ENCODE measurements around the gene ATG9A. TPM values are rescaled to one million over a fixed set of nuclear protein-coding genes. Genes with fewer than 3 reads are reported as not detected.

The ATG9A gene
- total RNA-seq, 1 experiment from 2014 or later, result 46.4 TPM

DNA sequence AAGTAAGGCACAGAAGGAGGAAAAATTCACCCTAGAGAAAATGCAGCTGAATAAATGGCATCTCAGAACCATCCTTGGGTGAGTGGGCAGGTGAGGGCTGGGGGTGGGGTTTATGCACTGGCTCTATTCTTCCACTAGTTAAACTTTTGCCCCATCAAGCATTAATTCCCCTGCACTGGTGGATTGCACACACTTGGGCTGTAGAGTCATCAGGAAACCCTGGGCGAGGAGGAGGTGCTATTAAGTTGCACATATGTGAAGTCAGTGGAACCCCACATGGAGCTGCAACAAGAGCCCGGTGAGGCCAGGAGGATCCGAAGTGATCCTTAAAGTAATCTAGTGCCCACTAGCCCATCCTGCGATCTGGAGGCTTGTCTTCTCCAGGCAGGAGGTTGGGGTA is 42.9 kb upstream of the ATG9A start:
- no peak overlapping the region for H3K4me2 ChIP-seq (ENCODE audit: insufficient read depth, insufficient read length, low read length)
- H3K14ac ChIP-seq (ENCODE audit: insufficient read depth, low read length), result no peak overlapping the region
- H3K4me1 Mint-ChIP-seq, result peaks cover 15 to 17% of the 10 kb centered on the region in 2 experiments
- H4K5ac ChIP-seq (ENCODE audit: insufficient read length, low read depth, low read length), result no peak overlapping the region
- no peak overlapping the region for H2BK12ac ChIP-seq (ENCODE audit: insufficient read length, low read depth, low read length)
- H3K36me3 Mint-ChIP-seq (ENCODE audit: insufficient read depth in 1 of 3, low read depth in 3 of 3), result no peaks in the 10 kb centered on the region
- H4K8ac ChIP-seq (replicated peaks; ENCODE audit: insufficient read length, low read depth, low read length), result no peak overlapping the region
- H3K27ac ChIP-seq (ENCODE audit: insufficient read length, low read depth, low read length), result no peak overlapping the region
- no peak overlapping the region for H2BK120ac ChIP-seq (ENCODE audit: low read depth, low read length, poor library complexity, severe bottlenecking)
- H2BK15ac ChIP-seq (ENCODE audit: low read depth, low read length), result no peak overlapping the region
- H3K4me1 ChIP-seq (ENCODE audit: insufficient read depth, low read length), result peaks cover 4% of the 10 kb centered on the region; the same call in 1 of the 2 replicates
- no peaks in the 10 kb centered on the region for H3K79me1 ChIP-seq (ENCODE audit: insufficient read depth, low read depth, low read length, poor library complexity, severe bottlenecking)
- H3K27me3 Mint-ChIP-seq (ENCODE audit: low read depth), result peaks cover 31% of the 10 kb centered on the region
- H3K23me2 ChIP-seq (ENCODE audit: insufficient read length, low read depth, low read length, poor library complexity, severe bottlenecking), result no peaks in the 10 kb centered on the region
- H2AFZ ChIP-seq (ENCODE audit: low read length), result no peak overlapping the region
- no peaks in the 10 kb centered on the region for H3K9me3 Mint-ChIP-seq
- H3K23ac ChIP-seq (ENCODE audit: insufficient read length, low read depth, low read length), result no peak overlapping the region
- no peaks in the 10 kb centered on the region for H3K79me2 ChIP-seq (ENCODE audit: insufficient read depth, low read length)
- no peak for DNase-seq
- H4K20me1 ChIP-seq (ENCODE audit: control insufficient read depth, insufficient read depth, insufficient read length), result no peaks in the 10 kb centered on the region
- H2AK5ac ChIP-seq (ENCODE audit: insufficient read length, low read length), result no peak overlapping the region
- H2BK5ac ChIP-seq (ENCODE audit: insufficient read length, low read length), result no peak overlapping the region
- no peak overlapping the region for H4K91ac ChIP-seq (ENCODE audit: insufficient read length, low read depth, low read length)
- no peak overlapping the region for H3K27ac Mint-ChIP-seq
- H3K27me3 ChIP-seq (ENCODE audit: insufficient read depth, low read length), result no peaks in the 10 kb centered on the region
- H3T11ph ChIP-seq (ENCODE audit: low read length), result no peak overlapping the region
- H3K9ac ChIP-seq (ENCODE audit: extremely low read depth, insufficient read length, low read length), result no peak overlapping the region
- TF ChIP-seq, protein P1, sequence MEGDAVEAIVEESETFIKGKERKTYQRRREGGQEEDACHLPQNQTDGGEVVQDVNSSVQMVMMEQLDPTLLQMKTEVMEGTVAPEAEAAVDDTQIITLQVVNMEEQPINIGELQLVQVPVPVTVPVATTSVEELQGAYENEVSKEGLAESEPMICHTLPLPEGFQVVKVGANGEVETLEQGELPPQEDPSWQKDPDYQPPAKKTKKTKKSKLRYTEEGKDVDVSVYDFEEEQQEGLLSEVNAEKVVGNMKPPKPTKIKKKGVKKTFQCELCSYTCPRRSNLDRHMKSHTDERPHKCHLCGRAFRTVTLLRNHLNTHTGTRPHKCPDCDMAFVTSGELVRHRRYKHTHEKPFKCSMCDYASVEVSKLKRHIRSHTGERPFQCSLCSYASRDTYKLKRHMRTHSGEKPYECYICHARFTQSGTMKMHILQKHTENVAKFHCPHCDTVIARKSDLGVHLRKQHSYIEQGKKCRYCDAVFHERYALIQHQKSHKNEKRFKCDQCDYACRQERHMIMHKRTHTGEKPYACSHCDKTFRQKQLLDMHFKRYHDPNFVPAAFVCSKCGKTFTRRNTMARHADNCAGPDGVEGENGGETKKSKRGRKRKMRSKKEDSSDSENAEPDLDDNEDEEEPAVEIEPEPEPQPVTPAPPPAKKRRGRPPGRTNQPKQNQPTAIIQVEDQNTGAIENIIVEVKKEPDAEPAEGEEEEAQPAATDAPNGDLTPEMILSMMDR (conservative IDR thresholded peaks at IDR 0.05), result no peak
- H3K18ac ChIP-seq (ENCODE audit: insufficient read length, low read depth, low read length), result no peak overlapping the region
- H3K4ac ChIP-seq (ENCODE audit: low read depth, low read length), result no peak overlapping the region
- no peaks in the 10 kb centered on the region for H3K9me3 ChIP-seq (ENCODE audit: control insufficient read depth, low read depth, low read length)
- no CpG with 5 or more reads among the region's 4 CpGs for WGBS (ENCODE audit: extremely low coverage, insufficient read length, low lambda C conversion rate)
- H2BK20ac ChIP-seq (ENCODE audit: low read depth, low read length, poor library complexity, severe bottlenecking), result no peak overlapping the region
- no peak overlapping the region for H3K56ac ChIP-seq (ENCODE audit: insufficient read length, low read depth, low read length)
- no peak overlapping the region for H3K4me3 Mint-ChIP-seq

All from H9 (cell line).